ENCODE measurements around the gene FGF9. TPM values are rescaled to one million over a fixed set of nuclear protein-coding genes. Genes with fewer than 3 reads are reported as not detected.

Gene FGF9
- total and polyA plus RNA-seq, 10 of the 15 experiments (the other 5 are each of a cell fraction or from before 2014, with no cell fraction given) = 0.05 to 1.5 (median 0.83) TPM

DNA sequence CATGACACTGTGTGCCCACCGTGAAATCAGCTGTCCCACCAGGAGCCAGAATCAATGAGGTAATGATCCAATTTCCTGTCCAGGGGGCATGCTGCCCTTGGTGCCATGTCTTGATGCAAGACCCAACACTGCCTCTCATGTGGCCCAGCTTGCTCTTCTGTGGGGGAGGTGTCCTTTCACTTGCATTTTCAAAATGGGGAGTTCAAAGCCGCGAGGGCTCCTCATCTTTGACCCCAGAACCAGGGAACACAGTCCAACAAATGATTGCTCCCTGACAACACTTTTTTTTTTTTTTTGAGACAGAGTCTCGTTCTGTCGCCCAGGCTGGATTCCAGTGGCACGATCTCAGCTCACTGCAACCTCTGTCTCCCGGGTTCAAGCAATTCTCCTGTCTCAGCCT lies 64.1 kb downstream of the FGF9 start (continued):
- TF ChIP-seq, protein P1, sequence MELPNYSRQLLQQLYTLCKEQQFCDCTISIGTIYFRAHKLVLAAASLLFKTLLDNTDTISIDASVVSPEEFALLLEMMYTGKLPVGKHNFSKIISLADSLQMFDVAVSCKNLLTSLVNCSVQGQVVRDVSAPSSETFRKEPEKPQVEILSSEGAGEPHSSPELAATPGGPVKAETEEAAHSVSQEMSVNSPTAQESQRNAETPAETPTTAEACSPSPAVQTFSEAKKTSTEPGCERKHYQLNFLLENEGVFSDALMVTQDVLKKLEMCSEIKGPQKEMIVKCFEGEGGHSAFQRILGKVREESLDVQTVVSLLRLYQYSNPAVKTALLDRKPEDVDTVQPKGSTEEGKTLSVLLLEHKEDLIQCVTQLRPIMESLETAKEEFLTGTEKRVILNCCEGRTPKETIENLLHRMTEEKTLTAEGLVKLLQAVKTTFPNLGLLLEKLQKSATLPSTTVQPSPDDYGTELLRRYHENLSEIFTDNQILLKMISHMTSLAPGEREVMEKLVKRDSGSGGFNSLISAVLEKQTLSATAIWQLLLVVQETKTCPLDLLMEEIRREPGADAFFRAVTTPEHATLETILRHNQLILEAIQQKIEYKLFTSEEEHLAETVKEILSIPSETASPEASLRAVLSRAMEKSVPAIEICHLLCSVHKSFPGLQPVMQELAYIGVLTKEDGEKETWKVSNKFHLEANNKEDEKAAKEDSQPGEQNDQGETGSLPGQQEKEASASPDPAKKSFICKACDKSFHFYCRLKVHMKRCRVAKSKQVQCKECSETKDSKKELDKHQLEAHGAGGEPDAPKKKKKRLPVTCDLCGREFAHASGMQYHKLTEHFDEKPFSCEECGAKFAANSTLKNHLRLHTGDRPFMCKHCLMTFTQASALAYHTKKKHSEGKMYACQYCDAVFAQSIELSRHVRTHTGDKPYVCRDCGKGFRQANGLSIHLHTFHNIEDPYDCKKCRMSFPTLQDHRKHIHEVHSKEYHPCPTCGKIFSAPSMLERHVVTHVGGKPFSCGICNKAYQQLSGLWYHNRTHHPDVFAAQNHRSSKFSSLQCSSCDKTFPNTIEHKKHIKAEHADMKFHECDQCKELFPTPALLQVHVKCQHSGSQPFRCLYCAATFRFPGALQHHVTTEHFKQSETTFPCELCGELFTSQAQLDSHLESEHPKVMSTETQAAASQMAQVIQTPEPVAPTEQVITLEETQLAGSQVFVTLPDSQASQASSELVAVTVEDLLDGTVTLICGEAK (IDR thresholded peaks at IDR 0.05; ENCODE audit: borderline replicate concordance) = no peak

DNA sequence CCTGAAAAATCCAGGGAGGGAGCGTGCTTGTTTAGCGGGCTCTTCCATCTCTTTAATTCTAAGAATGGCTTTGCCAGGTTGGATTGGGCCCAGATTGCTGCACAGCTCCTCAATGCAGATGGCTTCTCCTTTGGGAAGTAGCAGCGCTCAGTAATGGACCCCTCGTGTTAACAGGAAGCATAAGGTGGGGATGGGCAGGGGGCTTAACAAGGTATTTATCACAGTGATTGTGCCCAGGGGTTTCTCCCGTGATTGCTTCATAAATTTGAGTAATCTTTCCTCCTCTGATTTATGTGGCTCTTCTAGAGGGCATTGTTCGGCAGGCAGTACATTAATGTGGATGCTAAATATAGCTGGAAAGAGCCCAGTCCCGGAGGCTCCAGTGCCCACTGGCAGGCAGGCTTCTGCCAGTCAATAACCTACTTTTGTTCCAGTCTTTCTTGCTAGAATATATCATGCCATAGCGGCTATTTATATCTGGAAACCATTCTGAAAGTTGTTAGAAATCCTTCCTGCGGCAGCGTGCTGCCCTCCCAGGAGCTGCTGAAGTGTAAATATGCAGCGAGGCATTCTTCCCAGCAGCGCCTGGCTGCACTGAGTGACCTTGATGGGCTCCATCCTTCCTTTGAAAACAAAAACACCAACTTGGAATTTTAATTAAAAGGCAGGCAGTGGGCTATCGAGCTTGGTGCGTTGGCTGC lies 65.0 kb downstream of the FGF9 start:
- no peaks in the 10 kb centered on the region for H3K79me2 ChIP-seq (ENCODE audit: control insufficient read depth, insufficient read depth, low read length)
- 18% methylated on average over 14 of the region's 14 CpGs for WGBS (ENCODE audit: insufficient coverage, insufficient replicate concordance, low lambda C conversion rate, missing lambda C conversion rate)
- ChIA-PET RAD21 (ENCODE audit: unreplicated experiment) (no interaction called here), CTCF (interaction anchor here (0.6 to 0.7 kb wide), 2 partner anchors 16 to 117 kb away, joined by 3 read pairs; no protein-coding TSS in a partner anchor), SMC1A (ENCODE audit: uncharacterized antibody, unreplicated experiment) (no interaction called here), POLR2A (interaction anchor here (0.7 kb wide), 1 partner anchor 373 kb away, joined by 4 read pairs; no protein-coding TSS in a partner anchor)
- H3K4me3 ChIP-seq = no peak overlapping the region
- no peaks in the 10 kb centered on the region for H3K9me3 ChIP-seq (replicated peaks; ENCODE audit: control insufficient read depth, insufficient read depth, low read length)
- ATAC-seq (no peak), FAIRE-seq (no peak), DNase-seq (ENCODE audit: low read depth, low spot score) (no peak)
- H3K27me3 ChIP-seq (replicated peaks in 1 of 2; ENCODE audit: control insufficient read depth in 2 of 2, insufficient read depth in 2 of 2, low read length in 1 of 2) = no peaks in the 10 kb centered on the region
- TF ChIP-seq RUNX3 (IDR thresholded peaks at IDR 0.05; ENCODE audit: low read length) = no peak
- TF ChIP-seq FOS (IDR thresholded peaks at IDR 0.05; ENCODE audit: borderline replicate concordance, extremely low read depth, insufficient read length) = no peak
- no peak for TF ChIP-seq HDAC6 (IDR thresholded peaks at IDR 0.05; ENCODE audit: unreplicated experiment)
- no peak for TF ChIP-seq CHD2 (IDR thresholded peaks at IDR 0.05; ENCODE audit: borderline replicate concordance, low read depth, low read length)
- TF ChIP-seq, protein P2, sequence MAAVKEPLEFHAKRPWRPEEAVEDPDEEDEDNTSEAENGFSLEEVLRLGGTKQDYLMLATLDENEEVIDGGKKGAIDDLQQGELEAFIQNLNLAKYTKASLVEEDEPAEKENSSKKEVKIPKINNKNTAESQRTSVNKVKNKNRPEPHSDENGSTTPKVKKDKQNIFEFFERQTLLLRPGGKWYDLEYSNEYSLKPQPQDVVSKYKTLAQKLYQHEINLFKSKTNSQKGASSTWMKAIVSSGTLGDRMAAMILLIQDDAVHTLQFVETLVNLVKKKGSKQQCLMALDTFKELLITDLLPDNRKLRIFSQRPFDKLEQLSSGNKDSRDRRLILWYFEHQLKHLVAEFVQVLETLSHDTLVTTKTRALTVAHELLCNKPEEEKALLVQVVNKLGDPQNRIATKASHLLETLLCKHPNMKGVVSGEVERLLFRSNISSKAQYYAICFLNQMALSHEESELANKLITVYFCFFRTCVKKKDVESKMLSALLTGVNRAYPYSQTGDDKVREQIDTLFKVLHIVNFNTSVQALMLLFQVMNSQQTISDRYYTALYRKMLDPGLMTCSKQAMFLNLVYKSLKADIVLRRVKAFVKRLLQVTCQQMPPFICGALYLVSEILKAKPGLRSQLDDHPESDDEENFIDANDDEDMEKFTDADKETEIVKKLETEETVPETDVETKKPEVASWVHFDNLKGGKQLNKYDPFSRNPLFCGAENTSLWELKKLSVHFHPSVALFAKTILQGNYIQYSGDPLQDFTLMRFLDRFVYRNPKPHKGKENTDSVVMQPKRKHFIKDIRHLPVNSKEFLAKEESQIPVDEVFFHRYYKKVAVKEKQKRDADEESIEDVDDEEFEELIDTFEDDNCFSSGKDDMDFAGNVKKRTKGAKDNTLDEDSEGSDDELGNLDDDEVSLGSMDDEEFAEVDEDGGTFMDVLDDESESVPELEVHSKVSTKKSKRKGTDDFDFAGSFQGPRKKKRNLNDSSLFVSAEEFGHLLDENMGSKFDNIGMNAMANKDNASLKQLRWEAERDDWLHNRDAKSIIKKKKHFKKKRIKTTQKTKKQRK (IDR thresholded peaks at IDR 0.05; ENCODE audit: low read depth, low read length) = no peak
- TF ChIP-seq EP300 (IDR thresholded peaks at IDR 0.05; ENCODE audit: borderline replicate concordance in 1 of 2, control insufficient read depth in 1 of 2, low read depth in 2 of 2, low read length in 2 of 2) = no peak
- H3K9ac ChIP-seq (ENCODE audit: control insufficient read depth, insufficient read depth, low read length) = no peak overlapping the region
- H3K4me2 ChIP-seq (ENCODE audit: control insufficient read depth, insufficient read depth) = no peak overlapping the region
- no peaks in the 10 kb centered on the region for H3K4me1 ChIP-seq (ENCODE audit: control insufficient read depth, insufficient read depth, low read length)
- no TSS peak for BruUV-seq (replicated peaks)
- in situ Hi-C loops (cut with MboI) = no loop called here
- no peak overlapping the region for H3K27ac ChIP-seq (ENCODE audit: control insufficient read depth, insufficient read depth)
- no peak overlapping the region for H2AFZ ChIP-seq (ENCODE audit: control insufficient read depth, low read depth, low read length)
- intact Hi-C loops (cut with micrococcal nuclease; ENCODE audit: unreplicated experiment) = no loop called here
- H3K36me3 ChIP-seq (ENCODE audit: control insufficient read depth in 2 of 2, insufficient read depth in 2 of 2, low read length in 1 of 2) = no peaks in the 10 kb centered on the region
- no peaks in the 10 kb centered on the region for H4K20me1 ChIP-seq (ENCODE audit: control insufficient read depth, insufficient read depth)

Data from GM12878 (cell line).